Coronary artery (tissue), 2 donors: ENCODE results near the gene METRNL.
A peak's percentile ranks its signal among the peaks of the same experiment; 100 is the strongest.
"Not testable (repeated sequence)": the region's sequence is repeated elsewhere in the genome, so short reads cannot be mapped to it uniquely, and the experiment has no call there.

ENCODE experiments used
- DNase-seq: peaks from one replicate; pipeline ENCODE4 v3.0.0-alpha.2; 2017; ENCODE audit warnings: low spot score
- H3K27ac ChIP-seq, 2 donors: fragments of 200-600 bp; sonication (generic); one replicate each; pipeline ENCODE4 v1.5.1; 2016 to 2019
- H3K4me3 ChIP-seq: fragments of 200-600 bp; sonication (generic); 2 replicates; pipeline ENCODE4 v1.5.1; 2016; ENCODE audit warnings: mild to moderate bottlenecking, moderate library complexity
- TF ChIP-seq, protein P1 (sequence below): fragments of 200-600 bp; sonication (generic); IDR thresholded peaks from one replicate; pipeline ENCODE4 v1.5.1; 2019; ENCODE audit warnings: antibody characterized with exemption

Gene METRNL

DNA sequence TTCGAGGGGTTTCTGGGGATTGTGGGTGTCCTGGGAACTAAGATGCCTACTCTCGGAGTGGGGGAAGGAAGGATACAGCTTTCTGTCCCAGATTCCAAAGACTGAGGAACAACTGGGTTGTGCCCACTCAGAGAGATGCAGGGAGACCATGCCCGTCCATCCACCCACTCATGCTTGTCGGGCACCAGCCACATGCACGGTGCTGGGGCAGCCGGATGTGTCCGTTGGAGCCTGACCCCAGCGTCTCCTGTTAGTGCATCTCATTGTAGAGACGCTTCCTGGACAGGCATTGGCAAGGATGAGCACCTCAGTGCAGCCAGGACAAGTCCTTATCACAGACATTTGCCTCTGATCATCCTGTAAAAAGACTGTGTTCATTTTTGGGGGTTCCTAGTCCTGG is 58.1 kb downstream of the METRNL start:
- peak; percentile 52 for DNase-seq
- TF ChIP-seq, protein P1, sequence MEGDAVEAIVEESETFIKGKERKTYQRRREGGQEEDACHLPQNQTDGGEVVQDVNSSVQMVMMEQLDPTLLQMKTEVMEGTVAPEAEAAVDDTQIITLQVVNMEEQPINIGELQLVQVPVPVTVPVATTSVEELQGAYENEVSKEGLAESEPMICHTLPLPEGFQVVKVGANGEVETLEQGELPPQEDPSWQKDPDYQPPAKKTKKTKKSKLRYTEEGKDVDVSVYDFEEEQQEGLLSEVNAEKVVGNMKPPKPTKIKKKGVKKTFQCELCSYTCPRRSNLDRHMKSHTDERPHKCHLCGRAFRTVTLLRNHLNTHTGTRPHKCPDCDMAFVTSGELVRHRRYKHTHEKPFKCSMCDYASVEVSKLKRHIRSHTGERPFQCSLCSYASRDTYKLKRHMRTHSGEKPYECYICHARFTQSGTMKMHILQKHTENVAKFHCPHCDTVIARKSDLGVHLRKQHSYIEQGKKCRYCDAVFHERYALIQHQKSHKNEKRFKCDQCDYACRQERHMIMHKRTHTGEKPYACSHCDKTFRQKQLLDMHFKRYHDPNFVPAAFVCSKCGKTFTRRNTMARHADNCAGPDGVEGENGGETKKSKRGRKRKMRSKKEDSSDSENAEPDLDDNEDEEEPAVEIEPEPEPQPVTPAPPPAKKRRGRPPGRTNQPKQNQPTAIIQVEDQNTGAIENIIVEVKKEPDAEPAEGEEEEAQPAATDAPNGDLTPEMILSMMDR, result no peak

DNA sequence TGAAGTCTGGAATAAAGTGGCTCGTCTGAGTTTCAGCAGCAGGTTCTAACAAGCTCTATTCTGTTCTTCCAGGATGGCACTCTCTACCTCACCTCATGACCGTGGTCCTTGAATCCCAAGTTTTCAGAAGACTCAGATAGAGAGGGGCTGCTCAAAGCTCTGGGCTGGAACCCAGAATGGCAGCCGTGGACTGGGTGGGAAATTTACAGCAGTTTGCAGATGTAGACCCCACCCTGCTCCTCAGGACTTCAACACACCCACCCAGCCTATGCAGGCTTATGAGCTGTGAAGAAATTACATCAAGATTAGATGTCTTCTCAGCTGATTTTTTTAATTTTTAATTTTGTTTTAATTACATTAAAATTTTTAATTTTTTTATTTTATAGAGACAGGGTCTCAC is 59.4 kb downstream of the METRNL start:
- H3K4me3 ChIP-seq, result no peak overlapping the region
- TF ChIP-seq, protein P1, result no peak
- no peak overlapping the region for H3K27ac ChIP-seq
- peak; percentile 14 for DNase-seq

More for the DNA sequence above, 58.1 kb downstream of the METRNL start:
- Histone ChIP-seq H3K4me3 (no peak overlapping the region), H3K27ac (no peak overlapping the region)

DNA sequence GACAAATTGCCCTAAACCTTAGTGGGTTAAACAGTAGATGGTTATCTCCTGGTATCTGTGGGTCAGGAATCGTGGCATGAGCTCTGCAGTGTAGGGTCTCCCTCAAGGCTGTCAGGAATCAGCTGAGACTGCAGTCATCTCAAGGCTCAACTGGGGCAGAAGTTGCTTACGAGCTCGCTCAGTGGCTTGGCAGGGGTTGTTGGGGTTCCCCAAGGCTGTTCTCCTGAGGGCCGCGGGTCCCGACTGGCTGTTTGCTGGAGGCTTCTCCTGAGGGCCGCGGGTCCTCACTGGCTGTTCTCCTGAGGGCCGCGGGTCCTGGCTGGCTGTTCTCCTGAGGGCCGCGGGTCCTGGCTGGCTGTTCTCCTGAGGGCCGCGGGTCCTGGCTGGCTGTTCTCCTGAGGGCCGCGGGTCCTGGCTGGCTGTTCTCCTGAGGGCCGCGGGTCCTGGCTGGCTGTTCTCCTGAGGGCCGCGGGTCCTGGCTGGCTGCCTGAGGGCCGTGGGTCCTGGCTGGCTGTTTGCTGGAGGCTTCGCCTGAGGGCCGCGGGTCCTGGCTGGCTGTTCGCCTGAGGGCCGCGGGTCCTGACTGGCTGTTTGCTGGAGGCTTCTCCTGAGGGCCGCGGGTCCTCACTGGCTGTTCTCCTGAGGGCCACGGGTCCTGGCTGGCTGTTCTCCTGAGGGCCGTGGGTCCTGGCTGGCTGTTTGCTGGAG is 60.3 kb downstream of the METRNL start:
- not testable (repeated sequence) for H3K27ac ChIP-seq, H3K4me3 ChIP-seq
- peak; percentile 33 for DNase-seq

DNA sequence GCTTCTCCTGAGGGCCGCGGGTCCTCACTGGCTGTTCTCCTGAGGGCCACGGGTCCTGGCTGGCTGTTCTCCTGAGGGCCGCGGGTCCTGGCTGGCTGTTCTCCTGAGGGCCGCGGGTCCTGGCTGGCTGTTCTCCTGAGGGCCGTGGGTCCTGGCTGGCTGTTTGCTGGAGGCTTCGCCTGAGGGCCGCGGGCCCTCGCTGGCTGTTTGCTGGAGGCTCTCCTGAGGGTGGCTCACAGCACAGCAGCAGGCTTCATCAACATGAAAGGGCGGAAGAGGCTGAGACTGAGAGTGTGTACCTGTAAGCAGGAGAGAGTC is 60.8 kb downstream of the METRNL start:
- peak; percentile 22 for DNase-seq
- not testable (repeated sequence) for H3K27ac ChIP-seq, H3K4me3 ChIP-seq

DNA sequence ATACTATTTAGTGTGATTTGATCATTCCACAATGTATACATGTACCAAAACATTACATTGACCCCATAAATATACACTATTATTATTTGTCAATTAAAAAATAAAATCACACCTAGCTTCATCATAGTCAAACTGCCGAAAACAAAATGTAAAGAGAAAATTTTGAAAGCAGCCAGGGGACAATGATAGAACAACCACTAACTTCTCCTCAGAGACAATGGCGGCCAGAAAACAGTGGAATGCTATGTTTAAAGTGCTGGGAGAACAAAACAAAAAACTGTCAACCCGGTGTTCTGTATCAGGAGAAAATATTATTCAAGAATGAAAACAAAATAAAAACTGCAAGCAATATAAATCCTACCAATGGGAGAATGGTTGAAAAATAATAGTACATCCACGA is 63.2 kb downstream of the METRNL start:
- Histone ChIP-seq H3K4me3 (no peak overlapping the region), H3K27ac (no peak overlapping the region)
- no peak for DNase-seq
- TF ChIP-seq, protein P1, result no peak

DNA sequence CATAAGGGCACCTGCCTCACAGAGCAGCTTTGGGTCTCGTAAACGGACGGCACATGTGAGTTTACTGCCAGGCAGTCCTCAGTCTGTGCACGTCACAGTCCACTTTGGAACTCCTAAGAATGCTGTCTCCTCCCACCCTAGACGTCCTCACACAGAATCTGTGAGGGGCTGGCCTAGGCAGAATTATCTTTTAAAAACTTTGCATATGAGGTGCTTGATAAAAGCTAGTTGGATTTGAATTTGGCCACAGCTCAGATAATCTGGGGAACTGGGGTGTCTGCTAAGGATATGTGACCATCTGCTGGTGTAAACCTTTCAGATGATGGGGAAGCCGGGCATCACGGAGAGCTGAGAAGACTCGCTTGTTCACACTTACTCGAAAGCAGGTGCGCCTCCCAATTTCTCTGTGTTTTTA is 64.4 kb downstream of the METRNL start:
- no peak overlapping the region for H3K4me3 ChIP-seq
- TF ChIP-seq, protein P1, result no peak
- peak overlapping the region in 1 of 2 donors; percentile 7 for H3K27ac ChIP-seq
- DNase-seq, result peak; percentile 58
